ENCODE measurements around the gene PDE8B.

DNA sequence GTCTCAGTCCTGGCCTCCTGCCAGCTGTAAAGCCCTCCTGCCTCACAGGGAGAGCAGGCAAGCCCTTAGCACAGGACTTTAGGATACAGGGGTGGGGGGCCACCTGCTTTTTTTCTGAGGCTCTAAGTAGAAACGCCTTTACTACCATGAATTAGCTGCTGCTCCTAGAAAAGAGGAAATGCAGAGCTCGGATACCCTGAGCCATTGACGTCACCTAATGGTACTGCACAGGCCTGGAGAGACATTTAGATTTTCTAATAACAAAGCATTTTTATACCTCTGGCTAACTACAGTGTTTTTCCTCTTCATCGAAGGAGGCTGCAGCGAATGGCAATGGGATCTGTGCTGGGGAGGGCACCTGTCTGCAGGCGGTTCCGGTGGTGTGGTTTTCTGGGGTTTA is 144.6 kb downstream of the PDE8B start:
- no peak for TF ChIP-seq POLR2A (IDR thresholded peaks at IDR 0.05)
- TF ChIP-seq, protein P1, sequence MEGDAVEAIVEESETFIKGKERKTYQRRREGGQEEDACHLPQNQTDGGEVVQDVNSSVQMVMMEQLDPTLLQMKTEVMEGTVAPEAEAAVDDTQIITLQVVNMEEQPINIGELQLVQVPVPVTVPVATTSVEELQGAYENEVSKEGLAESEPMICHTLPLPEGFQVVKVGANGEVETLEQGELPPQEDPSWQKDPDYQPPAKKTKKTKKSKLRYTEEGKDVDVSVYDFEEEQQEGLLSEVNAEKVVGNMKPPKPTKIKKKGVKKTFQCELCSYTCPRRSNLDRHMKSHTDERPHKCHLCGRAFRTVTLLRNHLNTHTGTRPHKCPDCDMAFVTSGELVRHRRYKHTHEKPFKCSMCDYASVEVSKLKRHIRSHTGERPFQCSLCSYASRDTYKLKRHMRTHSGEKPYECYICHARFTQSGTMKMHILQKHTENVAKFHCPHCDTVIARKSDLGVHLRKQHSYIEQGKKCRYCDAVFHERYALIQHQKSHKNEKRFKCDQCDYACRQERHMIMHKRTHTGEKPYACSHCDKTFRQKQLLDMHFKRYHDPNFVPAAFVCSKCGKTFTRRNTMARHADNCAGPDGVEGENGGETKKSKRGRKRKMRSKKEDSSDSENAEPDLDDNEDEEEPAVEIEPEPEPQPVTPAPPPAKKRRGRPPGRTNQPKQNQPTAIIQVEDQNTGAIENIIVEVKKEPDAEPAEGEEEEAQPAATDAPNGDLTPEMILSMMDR (IDR thresholded peaks at IDR 0.05): no peak

All from vagina (tissue), 2 donors.